SK-N-SH treated with all-trans-retinoic acid at 6 μM for 48 hours (cell line): ENCODE results near the gene CD83.

Experiments used
- ARNTL ChIP-seq: fragments of 450-650 bp; formaldehyde crosslinking; IDR thresholded peaks from 2 replicates; pipeline ENCODE4 v1.5.0; 2020; ENCODE audit warnings: low read depth, mild to moderate bottlenecking, moderate library complexity, borderline replicate concordance
- CSDC2 ChIP-seq: fragments of 250-450 bp; sonication (Bioruptor Pico); IDR thresholded peaks from 2 replicates; pipeline ENCODE4 v1.5.0; 2020; ENCODE audit warnings: mild to moderate bottlenecking, moderate library complexity
- ESRRG ChIP-seq: fragments of 250-450 bp; sonication (Bioruptor Pico); IDR thresholded peaks from 2 replicates; pipeline ENCODE4 v1.6.1; 2021; ENCODE audit warnings: mild to moderate bottlenecking
- PATZ1 ChIP-seq: fragments of 250-450 bp; sonication (Bioruptor Pico); IDR thresholded peaks from 2 replicates; pipeline ENCODE4 v1.8.0; 2020; ENCODE audit warnings: mild to moderate bottlenecking, moderate library complexity, borderline replicate concordance
- POU6F1 ChIP-seq: fragments of 250-450 bp; sonication (Bioruptor Pico); IDR thresholded peaks from 2 replicates; pipeline ENCODE4 v1.8.0; 2021; ENCODE audit warnings: low read depth, mild to moderate bottlenecking, moderate library complexity, borderline replicate concordance
- PPARA ChIP-seq: fragments of 250-450 bp; sonication (Bioruptor Pico); IDR thresholded peaks from 2 replicates; pipeline ENCODE4 v1.5.0; 2020; ENCODE audit warnings: mild to moderate bottlenecking, borderline replicate concordance
- ZFP30 ChIP-seq: fragments of 450-650 bp; formaldehyde crosslinking; IDR thresholded peaks from 2 replicates; pipeline ENCODE4 v1.5.0; 2022; ENCODE audit warnings: mild to moderate bottlenecking, moderate library complexity

GRCh38 chr6:14143305-14143704, 25.7 kb downstream of the CD83 start:
- no peak for TF ChIP-seq ESRRG (CRISPR knock-in tag)
- no peak for TF ChIP-seq CSDC2 (CRISPR knock-in tag)
- no peak for TF ChIP-seq ZFP30 (CRISPR knock-in tag)
- TF ChIP-seq ARNTL (CRISPR knock-in tag): no peak
- no peak for TF ChIP-seq PATZ1 (CRISPR knock-in tag)
- TF ChIP-seq PPARA: no peak
- TF ChIP-seq POU6F1 (CRISPR knock-in tag): no peak
